ENCODE measurements around the gene VASP. TPM values are rescaled to one million over a fixed set of nuclear protein-coding genes. Genes with fewer than 3 reads are reported as not detected.

Gene VASP
- polyA plus RNA-seq, 3 donors: 132 to 154 (median 144) TPM

- peak overlapping the region in 1 of 2 donors; percentile 62 for H3K4me3 Mint-ChIP-seq
- peaks cover 0 to 23% (median 9%) of the 10 kb centered on the region in 7 donors for H3K9me3 Mint-ChIP-seq
- Histone ChIP-seq H3K4me3 (replicated peaks in 1 of 3; ENCODE audit: low read depth in 2 of 3, low read length in 3 of 3) (no peak overlapping the region), H4K20me1 (ENCODE audit: insufficient read depth, low read length) (peaks cover 21% of the 10 kb centered on the region), H3K27me3 (ENCODE audit: control insufficient read depth in 2 of 2, insufficient read depth in 2 of 2, low read length in 2 of 2) (peaks cover 0 to under 1% of the 10 kb centered on the region in 2 donors), H3K27ac (ENCODE audit: low read depth in 1 of 2, low read length in 2 of 2) (no peak overlapping the region), H2AFZ (ENCODE audit: insufficient read depth, low read depth, low read length, poor library complexity, severe bottlenecking) (no peak overlapping the region), H3K9me3 (replicated peaks in 1 of 2; ENCODE audit: control insufficient read depth in 1 of 2, insufficient read depth in 1 of 2, low read length in 2 of 2) (no peaks in the 10 kb centered on the region), H3K9ac (ENCODE audit: insufficient read depth, low read length, poor library complexity, severe bottlenecking) (no peak overlapping the region), H3K4me1 (ENCODE audit: control insufficient read depth in 1 of 2, insufficient read depth in 2 of 2, low read length in 2 of 2) (peaks cover 9 to 10% of the 10 kb centered on the region in 2 donors), H3K79me2 (ENCODE audit: insufficient read depth, low read length) (no peaks in the 10 kb centered on the region), H3K4me2 (replicated peaks; ENCODE audit: extremely low read depth, low read length, poor library complexity, severe bottlenecking) (no peak overlapping the region), H3K36me3 (replicated peaks in 1 of 2; ENCODE audit: control insufficient read depth in 1 of 2, insufficient read depth in 2 of 2, low read length in 2 of 2) (no peaks in the 10 kb centered on the region)
- H3K27me3 Mint-ChIP-seq (ENCODE audit: low read depth in 3 of 3): peaks cover 18 to 39% (median 37%) of the 10 kb centered on the region in 3 donors
- DNase-seq: peak; percentile 44 to 47 (median 44)
- TF ChIP-seq, protein P1, sequence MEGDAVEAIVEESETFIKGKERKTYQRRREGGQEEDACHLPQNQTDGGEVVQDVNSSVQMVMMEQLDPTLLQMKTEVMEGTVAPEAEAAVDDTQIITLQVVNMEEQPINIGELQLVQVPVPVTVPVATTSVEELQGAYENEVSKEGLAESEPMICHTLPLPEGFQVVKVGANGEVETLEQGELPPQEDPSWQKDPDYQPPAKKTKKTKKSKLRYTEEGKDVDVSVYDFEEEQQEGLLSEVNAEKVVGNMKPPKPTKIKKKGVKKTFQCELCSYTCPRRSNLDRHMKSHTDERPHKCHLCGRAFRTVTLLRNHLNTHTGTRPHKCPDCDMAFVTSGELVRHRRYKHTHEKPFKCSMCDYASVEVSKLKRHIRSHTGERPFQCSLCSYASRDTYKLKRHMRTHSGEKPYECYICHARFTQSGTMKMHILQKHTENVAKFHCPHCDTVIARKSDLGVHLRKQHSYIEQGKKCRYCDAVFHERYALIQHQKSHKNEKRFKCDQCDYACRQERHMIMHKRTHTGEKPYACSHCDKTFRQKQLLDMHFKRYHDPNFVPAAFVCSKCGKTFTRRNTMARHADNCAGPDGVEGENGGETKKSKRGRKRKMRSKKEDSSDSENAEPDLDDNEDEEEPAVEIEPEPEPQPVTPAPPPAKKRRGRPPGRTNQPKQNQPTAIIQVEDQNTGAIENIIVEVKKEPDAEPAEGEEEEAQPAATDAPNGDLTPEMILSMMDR (IDR thresholded peaks at IDR 0.05): no peak
- H3K4me1 Mint-ChIP-seq: peaks cover 19% of the 10 kb centered on the region
- 86% methylated on average over 6 of the region's 8 CpGs for whole genome bisulfite sequencing (ENCODE audit: insufficient coverage)
- H3K36me3 Mint-ChIP-seq: peaks cover 4 to 6% of the 10 kb centered on the region in 2 donors
- H3K27ac Mint-ChIP-seq: peak overlapping the region; percentile 44 to 85 (median 81)
- intact Hi-C loops (cut with micrococcal nuclease): no loop called here
Observed at GRCh38 chr19:45464852-45465441, 42.3 kb upstream of the VASP start.

DNA sequence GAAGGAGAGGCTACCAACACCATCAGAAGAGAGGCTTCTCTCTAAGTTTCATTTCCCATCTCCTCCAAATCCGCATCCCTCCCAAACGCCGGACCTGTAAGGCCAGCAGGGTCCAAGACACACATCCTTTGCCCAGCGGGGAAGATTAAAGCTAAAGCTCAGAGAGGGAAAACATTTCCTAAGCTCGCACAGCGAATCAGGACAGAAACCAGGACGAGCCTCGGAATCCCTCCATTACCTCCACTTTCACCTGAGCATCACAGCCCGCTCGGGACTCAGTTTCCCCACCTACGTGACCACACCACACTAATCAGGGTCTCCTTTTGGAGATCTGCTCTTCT lies 40.2 kb upstream of the VASP start:
- Histone ChIP-seq H3K27me3 (ENCODE audit: control insufficient read depth in 2 of 2, insufficient read depth in 2 of 2, low read length in 2 of 2) (peaks cover 11 to 22% of the 10 kb centered on the region in 2 donors), H3K9me3 (replicated peaks in 1 of 2; ENCODE audit: control insufficient read depth in 1 of 2, insufficient read depth in 1 of 2, low read length in 2 of 2) (peaks cover 0 to 5% of the 10 kb centered on the region in 2 donors), H3K4me1 (ENCODE audit: control insufficient read depth in 1 of 2, insufficient read depth in 2 of 2, low read length in 2 of 2) (peaks cover 30% of the 10 kb centered on the region in 2 donors), H2AFZ (ENCODE audit: insufficient read depth, low read depth, low read length, poor library complexity, severe bottlenecking) (peak overlapping the region; percentile 52), H3K4me3 (replicated peaks in 1 of 3; ENCODE audit: low read depth in 2 of 3, low read length in 3 of 3) (peak overlapping the region; percentile 84 to 98 (median 87)), H3K4me2 (replicated peaks; ENCODE audit: extremely low read depth, low read length, poor library complexity, severe bottlenecking) (peak overlapping the region; percentile 81), H3K36me3 (replicated peaks in 1 of 2; ENCODE audit: control insufficient read depth in 1 of 2, insufficient read depth in 2 of 2, low read length in 2 of 2) (peaks cover 0 to 6% of the 10 kb centered on the region in 2 donors), H4K20me1 (ENCODE audit: insufficient read depth, low read length) (peaks cover 43% of the 10 kb centered on the region), H3K9ac (ENCODE audit: insufficient read depth, low read length, poor library complexity, severe bottlenecking) (peak overlapping the region; percentile 96), H3K27ac (ENCODE audit: low read depth in 1 of 2, low read length in 2 of 2) (peak overlapping the region; percentile 88 to 96), H3K79me2 (ENCODE audit: insufficient read depth, low read length) (no peaks in the 10 kb centered on the region)
- Mint-ChIP-seq H3K9me3 (peaks cover 10 to 42% (median 21%) of the 10 kb centered on the region in 7 donors), H3K4me1 (peaks cover 35% of the 10 kb centered on the region), H3K4me3 (peak overlapping the region; percentile 69 to 99), H3K27ac (peak overlapping the region; percentile 85 to 97 (median 94)), H3K36me3 (peaks cover 23 to 28% of the 10 kb centered on the region in 2 donors), H3K27me3 (ENCODE audit: low read depth in 3 of 3) (peaks cover 33 to 55% (median 55%) of the 10 kb centered on the region in 3 donors)
- intact Hi-C loops (cut with micrococcal nuclease): loop anchor here (1.0 to 2.0 kb wide), 2 partner anchors 11 to 16 kb away; no protein-coding TSS in a partner anchor
- peak in 2 of 3 donors; percentile 46 for DNase-seq
- TF ChIP-seq, protein P1 (IDR thresholded peaks at IDR 0.05): no peak
- WGBS (ENCODE audit: insufficient coverage): 3% methylated on average over 5 of the region's 11 CpGs
